ENCODE results near the gene GDPD3.
A peak's percentile ranks its signal among the peaks of the same experiment; 100 is the strongest.

GDPD3 gene

GRCh38 chr16:30113031-30113710 lies at the start of gene GDPD3:
Gene GDPD3 (minus strand): TSS chr16:30113537. CDS start chr16:30113478, 59 bp downstream.
- peaks cover 38 to 50% of the 10 kb centered on the region in 2 donors for H3K4me1 ChIP-seq (ENCODE audit: control insufficient read depth in 1 of 2, insufficient read depth in 2 of 2, low read length in 2 of 2)

GRCh38 chr16:30157214-30157613 lies 43.9 kb upstream of the GDPD3 start:
- H3K4me1 ChIP-seq (ENCODE audit: control insufficient read depth in 1 of 2, insufficient read depth in 2 of 2, low read length in 2 of 2), result no peaks in the 10 kb centered on the region
- H3K9me3 ChIP-seq (ENCODE audit: control insufficient read depth in 1 of 2, low read length in 2 of 2), result no peaks in the 10 kb centered on the region
- H3K9ac ChIP-seq (ENCODE audit: low read depth in 1 of 2, low read length in 2 of 2), result no peak overlapping the region
- H3K27me3 ChIP-seq (ENCODE audit: control insufficient read depth in 1 of 2, insufficient read depth in 2 of 2, low read length in 2 of 2), result no peaks in the 10 kb centered on the region
- H3K27ac ChIP-seq (ENCODE audit: low read depth, low read length), result no peak overlapping the region
- no peaks in the 10 kb centered on the region for H3K36me3 ChIP-seq (ENCODE audit: control insufficient read depth in 1 of 2, insufficient read depth in 2 of 2, low read length in 2 of 2)
- H3K4me3 ChIP-seq (ENCODE audit: low read depth in 1 of 2, low read length in 2 of 2), result no peak overlapping the region

More at GRCh38 chr16:30113031-30113710, at the start of gene GDPD3:
- no peaks in the 10 kb centered on the region for H3K9me3 ChIP-seq (ENCODE audit: control insufficient read depth in 1 of 2, low read length in 2 of 2)
- no peaks in the 10 kb centered on the region for H3K27me3 ChIP-seq (ENCODE audit: control insufficient read depth in 1 of 2, insufficient read depth in 2 of 2, low read length in 2 of 2)
- peak within 1 kb of the TSS; percentile 29 to 54 for H3K9ac ChIP-seq (ENCODE audit: low read depth in 1 of 2, low read length in 2 of 2)
- peaks cover 24 to 45% of the 10 kb centered on the region in 2 donors for H3K36me3 ChIP-seq (ENCODE audit: control insufficient read depth in 1 of 2, insufficient read depth in 2 of 2, low read length in 2 of 2)
- peak within 1 kb of the TSS; percentile 3 for H3K27ac ChIP-seq (ENCODE audit: low read depth, low read length)
- no peak within 1 kb of the TSS for H3K4me3 ChIP-seq (ENCODE audit: low read depth in 1 of 2, low read length in 2 of 2)

- Histone ChIP-seq H3K4me1 (ENCODE audit: control insufficient read depth in 1 of 2, insufficient read depth in 2 of 2, low read length in 2 of 2) (no peaks in the 10 kb centered on the region), H3K9me3 (ENCODE audit: control insufficient read depth in 1 of 2, low read length in 2 of 2) (no peaks in the 10 kb centered on the region), H3K4me3 (ENCODE audit: low read depth in 1 of 2, low read length in 2 of 2) (no peak overlapping the region), H3K36me3 (ENCODE audit: control insufficient read depth in 1 of 2, insufficient read depth in 2 of 2, low read length in 2 of 2) (no peaks in the 10 kb centered on the region), H3K27me3 (ENCODE audit: control insufficient read depth in 1 of 2, insufficient read depth in 2 of 2, low read length in 2 of 2) (no peaks in the 10 kb centered on the region), H3K9ac (ENCODE audit: low read depth in 1 of 2, low read length in 2 of 2) (no peak overlapping the region), H3K27ac (ENCODE audit: low read depth, low read length) (no peak overlapping the region)
These were observed 41.9 kb upstream of the GDPD3 start for GRCh38 chr16:30155188-30155587.

- Histone ChIP-seq H3K4me3 (ENCODE audit: low read depth in 1 of 2, low read length in 2 of 2) (no peak overlapping the region), H3K27ac (ENCODE audit: low read depth, low read length) (no peak overlapping the region), H3K27me3 (ENCODE audit: control insufficient read depth in 1 of 2, insufficient read depth in 2 of 2, low read length in 2 of 2) (no peaks in the 10 kb centered on the region), H3K9ac (ENCODE audit: low read depth in 1 of 2, low read length in 2 of 2) (no peak overlapping the region), H3K36me3 (ENCODE audit: control insufficient read depth in 1 of 2, insufficient read depth in 2 of 2, low read length in 2 of 2) (no peaks in the 10 kb centered on the region), H3K9me3 (ENCODE audit: control insufficient read depth in 1 of 2, low read length in 2 of 2) (peaks cover 0 to 11% of the 10 kb centered on the region in 2 donors), H3K4me1 (ENCODE audit: control insufficient read depth in 1 of 2, insufficient read depth in 2 of 2, low read length in 2 of 2) (no peaks in the 10 kb centered on the region)
These were observed 39.2 kb upstream of the GDPD3 start for GRCh38 chr16:30152517-30152916.

- no peaks in the 10 kb centered on the region for H3K36me3 ChIP-seq (ENCODE audit: control insufficient read depth in 1 of 2, insufficient read depth in 2 of 2, low read length in 2 of 2)
- no peak overlapping the region for H3K9ac ChIP-seq (ENCODE audit: low read depth in 1 of 2, low read length in 2 of 2)
- no peaks in the 10 kb centered on the region for H3K27me3 ChIP-seq (ENCODE audit: control insufficient read depth in 1 of 2, insufficient read depth in 2 of 2, low read length in 2 of 2)
These were observed 37.8 kb upstream of the GDPD3 start for GRCh38 chr16:30151091-30151490.

GRCh38 chr16:30149250-30149930 lies 36.1 kb upstream of the GDPD3 start:
- no peaks in the 10 kb centered on the region for H3K4me1 ChIP-seq (ENCODE audit: control insufficient read depth in 1 of 2, insufficient read depth in 2 of 2, low read length in 2 of 2)
- no peaks in the 10 kb centered on the region for H3K27me3 ChIP-seq (ENCODE audit: control insufficient read depth in 1 of 2, insufficient read depth in 2 of 2, low read length in 2 of 2)
- peaks cover 0 to 11% of the 10 kb centered on the region in 2 donors for H3K9me3 ChIP-seq (ENCODE audit: control insufficient read depth in 1 of 2, low read length in 2 of 2)
- no peak overlapping the region for H3K9ac ChIP-seq (ENCODE audit: low read depth in 1 of 2, low read length in 2 of 2)
- no peaks in the 10 kb centered on the region for H3K36me3 ChIP-seq (ENCODE audit: control insufficient read depth in 1 of 2, insufficient read depth in 2 of 2, low read length in 2 of 2)
- no peak overlapping the region for H3K27ac ChIP-seq (ENCODE audit: low read depth, low read length)
- H3K4me3 ChIP-seq (ENCODE audit: low read depth in 1 of 2, low read length in 2 of 2), result no peak overlapping the region

More at GRCh38 chr16:30151091-30151490, 37.8 kb upstream of the GDPD3 start:
- H3K4me3 ChIP-seq (ENCODE audit: low read depth in 1 of 2, low read length in 2 of 2), result no peak overlapping the region
- no peaks in the 10 kb centered on the region for H3K4me1 ChIP-seq (ENCODE audit: control insufficient read depth in 1 of 2, insufficient read depth in 2 of 2, low read length in 2 of 2)
- peaks cover 0 to 11% of the 10 kb centered on the region in 2 donors for H3K9me3 ChIP-seq (ENCODE audit: control insufficient read depth in 1 of 2, low read length in 2 of 2)
- no peak overlapping the region for H3K27ac ChIP-seq (ENCODE audit: low read depth, low read length)

DNA sequence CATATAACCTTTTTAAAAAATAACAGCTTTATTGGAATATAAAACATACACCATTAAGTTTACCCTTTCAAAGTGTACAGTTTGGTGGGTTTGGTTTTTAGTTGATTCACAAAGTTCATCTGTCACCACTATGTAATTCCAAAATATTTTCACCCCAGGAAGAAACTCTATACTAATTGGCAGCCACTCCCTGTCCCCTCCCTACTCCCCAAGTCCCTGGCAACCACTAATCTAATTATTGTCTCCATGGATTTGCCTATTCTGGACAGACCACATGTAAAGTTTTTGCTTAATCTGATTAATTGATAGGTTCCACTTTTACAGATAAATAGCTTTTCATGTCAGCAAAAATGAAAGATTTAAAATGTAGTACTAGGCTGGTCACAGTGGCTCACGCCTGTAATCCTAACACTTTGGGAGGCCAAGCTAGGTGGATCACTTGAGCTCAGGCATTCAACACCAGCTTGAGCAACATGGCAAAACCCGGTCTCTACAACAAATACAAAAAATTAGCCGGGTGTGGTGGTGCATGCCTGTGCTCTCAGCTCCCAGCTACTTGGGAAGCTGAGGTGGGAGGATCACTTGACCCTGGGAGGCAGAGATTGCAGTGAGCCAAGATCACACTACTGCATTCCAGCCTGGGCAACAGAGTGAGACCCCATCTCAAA lies 34.6 kb upstream of the GDPD3 start:
- Histone ChIP-seq H3K36me3 (ENCODE audit: control insufficient read depth in 1 of 2, insufficient read depth in 2 of 2, low read length in 2 of 2) (no peaks in the 10 kb centered on the region), H3K9me3 (ENCODE audit: control insufficient read depth in 1 of 2, low read length in 2 of 2) (peaks cover 0 to 11% of the 10 kb centered on the region in 2 donors), H3K9ac (ENCODE audit: low read depth in 1 of 2, low read length in 2 of 2) (no peak overlapping the region), H3K4me3 (ENCODE audit: low read depth in 1 of 2, low read length in 2 of 2) (no peak overlapping the region), H3K27me3 (ENCODE audit: control insufficient read depth in 1 of 2, insufficient read depth in 2 of 2, low read length in 2 of 2) (no peaks in the 10 kb centered on the region), H3K4me1 (ENCODE audit: control insufficient read depth in 1 of 2, insufficient read depth in 2 of 2, low read length in 2 of 2) (no peaks in the 10 kb centered on the region), H3K27ac (ENCODE audit: low read depth, low read length) (no peak overlapping the region)

- Histone ChIP-seq H3K4me3 (ENCODE audit: low read depth in 1 of 2, low read length in 2 of 2) (no peak overlapping the region), H3K27me3 (ENCODE audit: control insufficient read depth in 1 of 2, insufficient read depth in 2 of 2, low read length in 2 of 2) (no peaks in the 10 kb centered on the region), H3K4me1 (ENCODE audit: control insufficient read depth in 1 of 2, insufficient read depth in 2 of 2, low read length in 2 of 2) (no peaks in the 10 kb centered on the region), H3K27ac (ENCODE audit: low read depth, low read length) (no peak overlapping the region), H3K9ac (ENCODE audit: low read depth in 1 of 2, low read length in 2 of 2) (no peak overlapping the region), H3K36me3 (ENCODE audit: control insufficient read depth in 1 of 2, insufficient read depth in 2 of 2, low read length in 2 of 2) (no peaks in the 10 kb centered on the region), H3K9me3 (ENCODE audit: control insufficient read depth in 1 of 2, low read length in 2 of 2) (peaks cover 0 to 11% of the 10 kb centered on the region in 2 donors)
These were observed 32.3 kb upstream of the GDPD3 start for GRCh38 chr16:30145657-30146056.

- Histone ChIP-seq H3K36me3 (ENCODE audit: control insufficient read depth in 1 of 2, insufficient read depth in 2 of 2, low read length in 2 of 2) (no peaks in the 10 kb centered on the region), H3K27me3 (ENCODE audit: control insufficient read depth in 1 of 2, insufficient read depth in 2 of 2, low read length in 2 of 2) (no peaks in the 10 kb centered on the region), H3K9me3 (ENCODE audit: control insufficient read depth in 1 of 2, low read length in 2 of 2) (peaks cover 0 to 11% of the 10 kb centered on the region in 2 donors), H3K4me1 (ENCODE audit: control insufficient read depth in 1 of 2, insufficient read depth in 2 of 2, low read length in 2 of 2) (peaks cover 2 to 6% of the 10 kb centered on the region in 2 donors), H3K4me3 (ENCODE audit: low read depth in 1 of 2, low read length in 2 of 2) (no peak overlapping the region), H3K9ac (ENCODE audit: low read depth in 1 of 2, low read length in 2 of 2) (no peak overlapping the region), H3K27ac (ENCODE audit: low read depth, low read length) (no peak overlapping the region)
These were observed 31.6 kb upstream of the GDPD3 start for GRCh38 chr16:30144917-30145316.

DNA sequence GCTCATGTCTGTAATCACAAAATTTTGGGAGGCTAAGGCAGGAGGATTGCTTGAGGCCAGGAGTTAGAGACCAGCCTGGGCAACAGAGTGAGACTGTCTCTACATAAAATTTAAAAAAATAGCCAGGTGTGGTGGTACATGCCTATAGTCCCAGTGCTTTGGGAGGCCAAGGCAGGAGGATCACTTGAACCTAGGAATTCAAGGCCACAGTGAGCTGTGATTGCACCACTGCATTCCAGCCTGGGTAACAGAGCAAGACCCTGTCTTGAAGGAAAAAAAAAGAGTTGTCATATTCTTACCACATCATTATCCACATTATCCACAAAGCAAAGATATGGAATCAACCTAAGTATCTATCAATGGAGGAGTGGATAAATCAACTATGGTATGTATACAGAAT lies 30.7 kb upstream of the GDPD3 start:
- Histone ChIP-seq H3K9me3 (ENCODE audit: control insufficient read depth in 1 of 2, low read length in 2 of 2) (peaks cover 0 to 4% of the 10 kb centered on the region in 2 donors), H3K9ac (ENCODE audit: low read depth in 1 of 2, low read length in 2 of 2) (no peak overlapping the region), H3K4me1 (ENCODE audit: control insufficient read depth in 1 of 2, insufficient read depth in 2 of 2, low read length in 2 of 2) (peaks cover 8 to 10% of the 10 kb centered on the region in 2 donors), H3K27ac (ENCODE audit: low read depth, low read length) (no peak overlapping the region), H3K4me3 (ENCODE audit: low read depth in 1 of 2, low read length in 2 of 2) (no peak overlapping the region), H3K27me3 (ENCODE audit: control insufficient read depth in 1 of 2, insufficient read depth in 2 of 2, low read length in 2 of 2) (no peaks in the 10 kb centered on the region), H3K36me3 (ENCODE audit: control insufficient read depth in 1 of 2, insufficient read depth in 2 of 2, low read length in 2 of 2) (no peaks in the 10 kb centered on the region)

All from duodenal mucosa (tissue), 2 donors.